GM12878 (cell line): Measurements from ENCODE around the gene CHCHD3. TPM values are rescaled to one million over a fixed set of nuclear protein-coding genes. Genes with fewer than 3 reads are reported as not detected.

Source experiments
- ATAC-seq: fragments of 200-7000 bp; cut with Tn5 transposase; 3 replicates; pipeline ENCODE4 v1.9.1; 2020; ENCODE audit warnings: mild to moderate bottlenecking, moderate library complexity
- BruUV-seq: library from RNA; stranded (reverse); fragments of 400-500 nt; replicated peaks from 2 replicates; lab custom pipeline; 2021; lab: Mats Ljungman, UMichigan
- CTCF ChIA-PET: fragments of 300-600 bp; sonication (Branson Sonifier 250); formaldehyde crosslinking; extraction: SDS; loops from one replicate; lab custom pipeline; 2021; ENCODE audit warnings: inconsistent platforms; lab: Yijun Ruan, JAX
- POLR2A ChIA-PET: fragments of 350-600 bp; formaldehyde crosslinking; extraction: SDS; loops from one replicate; lab custom pipeline; 2021; ENCODE audit warnings: inconsistent platforms; lab: Charles Lee
- RAD21 ChIA-PET: fragments of 300-600 bp; sonication (Branson Sonifier 250); formaldehyde crosslinking; loops from one replicate; lab custom pipeline; 2023; ENCODE audit warnings: antibody characterized with exemption; ENCODE audit not compliant: unreplicated experiment; lab: Charles Lee
- SMC1A ChIA-PET: fragments of 300-600 bp; sonication (Branson Sonifier 250); formaldehyde crosslinking; loops from one replicate; lab custom pipeline; 2023; ENCODE audit not compliant: unreplicated experiment, uncharacterized antibody; lab: Charles Lee
- DNase-seq: peaks from one replicate; pipeline ENCODE4 v3.0.0-alpha.2; 2011; ENCODE audit warnings: low read depth, low spot score
- FAIRE-seq: peaks from 3 replicates; lab custom pipeline; 2011; peaks lifted over from hg19 to GRCh38; lab: Jason Lieb, UNC
- H2AFZ ChIP-seq: 2 replicates; pipeline ENCODE4 v1.6.0; 2011; ENCODE audit warnings: low read depth, low read length, control low read depth; ENCODE audit not compliant: control insufficient read depth
- H3K27ac ChIP-seq: 2 replicates; pipeline ENCODE4 v1.5.1; 2011; ENCODE audit warnings: control low read depth; ENCODE audit not compliant: control insufficient read depth, insufficient read depth
- H3K27me3 ChIP-seq, 2 experiments: replicated peaks in 1 of 2; 2 replicates each; pipeline versions ENCODE4 v1.6.0 to v1.6.1; 2011; ENCODE audit warnings: low read length in 1 of 2; ENCODE audit not compliant: control insufficient read depth in 2 of 2, insufficient read depth in 2 of 2
- H3K36me3 ChIP-seq, 2 experiments: 2 replicates each; pipeline ENCODE4 v1.5.1; 2011; ENCODE audit warnings: low read length in 1 of 2; ENCODE audit not compliant: control insufficient read depth in 2 of 2, insufficient read depth in 2 of 2
- H3K4me1 ChIP-seq: 2 replicates; pipeline ENCODE4 v1.6.1; 2011; ENCODE audit warnings: mild to moderate bottlenecking, low read length, moderate library complexity, mixed read lengths; ENCODE audit not compliant: control insufficient read depth, insufficient read depth
- H3K4me2 ChIP-seq: 2 replicates; pipeline ENCODE4 v1.6.0; 2011; ENCODE audit warnings: control low read depth; ENCODE audit not compliant: control insufficient read depth, insufficient read depth
- H3K4me3 ChIP-seq: fragments of 200-600 bp; sonication (generic); 2 replicates; pipeline ENCODE4 v1.5.1; 2016
- H3K79me2 ChIP-seq: 2 replicates; pipeline ENCODE4 v1.6.0; 2011; ENCODE audit warnings: low read length; ENCODE audit not compliant: control insufficient read depth, insufficient read depth
- H3K9ac ChIP-seq: 2 replicates; pipeline ENCODE4 v1.8.0; 2011; ENCODE audit warnings: low read length, control low read depth, mixed read lengths; ENCODE audit not compliant: control insufficient read depth, insufficient read depth
- H3K9me3 ChIP-seq: replicated peaks from 3 replicates; pipeline ENCODE4 v1.5.1; 2011; ENCODE audit warnings: mild to moderate bottlenecking, low read length; ENCODE audit not compliant: control insufficient read depth, insufficient read depth
- H4K20me1 ChIP-seq: 2 replicates; pipeline ENCODE4 v1.6.0; 2011; ENCODE audit not compliant: control insufficient read depth, insufficient read depth
- CBX5 ChIP-seq: sonication (generic); IDR thresholded peaks from 2 replicates; pipeline ENCODE4 v1.6.1; 2016; ENCODE audit warnings: low read depth, moderate library complexity, mild to moderate bottlenecking, inconsistent platforms
- CEBPZ ChIP-seq: fragments of 150-350 bp; IDR thresholded peaks from 2 replicates; pipeline ENCODE4 v1.6.1; 2016; ENCODE audit warnings: low read depth, low read length
- EZH2 ChIP-seq: IDR thresholded peaks from 2 replicates; pipeline ENCODE4 v1.6.1; 2012; ENCODE audit warnings: low read depth, mild to moderate bottlenecking, control low read depth, inconsistent platforms, low read length, borderline replicate concordance; ENCODE audit not compliant: control insufficient read depth
- FOXM1 ChIP-seq: IDR thresholded peaks from 2 replicates; pipeline ENCODE4 v1.6.1; 2012; ENCODE audit warnings: low read depth, mild to moderate bottlenecking, inconsistent platforms, low read length, moderate library complexity
- IKZF1 ChIP-seq: fragments of 450-650 bp; conservative IDR thresholded peaks from 2 replicates; pipeline ENCODE4 v1.6.1; 2017; ENCODE audit warnings: antibody characterized with exemption, mild to moderate bottlenecking
- MEF2B ChIP-seq: fragments of 450-650 bp; IDR thresholded peaks from 2 replicates; pipeline ENCODE4 v1.6.1; 2018; ENCODE audit warnings: mild to moderate bottlenecking, moderate library complexity; ENCODE audit not compliant: partially characterized antibody, poor library complexity, severe bottlenecking
- MTA2 ChIP-seq: fragments of 450-650 bp; IDR thresholded peaks from 2 replicates; pipeline ENCODE4 v1.6.1; 2016; ENCODE audit warnings: low read depth, mild to moderate bottlenecking, moderate library complexity
- RB1 ChIP-seq: fragments of 450-650 bp; formaldehyde crosslinking; IDR thresholded peaks from 2 replicates; pipeline ENCODE4 v1.6.1; 2017; ENCODE audit warnings: mild to moderate bottlenecking, borderline replicate concordance
- SMAD5 ChIP-seq: IDR thresholded peaks from 2 replicates; pipeline ENCODE4 v1.6.1; 2016; ENCODE audit warnings: antibody characterized with exemption, low read depth
- SPI1 ChIP-seq: IDR thresholded peaks from 2 replicates; pipeline ENCODE4 v1.6.1; 2011; ENCODE audit warnings: low read depth, mild to moderate bottlenecking, low read length, moderate library complexity, borderline replicate concordance; ENCODE audit not compliant: insufficient read depth
- ZNF384 ChIP-seq: IDR thresholded peaks from 2 replicates; pipeline ENCODE4 v1.6.1; 2012; ENCODE audit warnings: low read depth, mild to moderate bottlenecking, low read length, improper control_type of control experiment, borderline replicate concordance
- ZZZ3 ChIP-seq: IDR thresholded peaks from 2 replicates; pipeline ENCODE4 v1.6.1; 2011; ENCODE audit warnings: low read depth; ENCODE audit not compliant: control insufficient read depth, insufficient read length
- WGBS: methylation state at CpG from one replicate; pipeline ENCODE4 v1.1.6; 2016; ENCODE audit warnings: low lambda C conversion rate; ENCODE audit not compliant: insufficient replicate concordance, insufficient coverage; ENCODE audit errors: missing lambda C conversion rate; 5-methylcytosine and 5-hydroxymethylcytosine counted together
- in situ Hi-C: fragments of 300-500 bp; cut with MboI; formaldehyde crosslinking; loops from 9 replicates; pipeline ENCODE4 v1.14.3; 2018; ENCODE audit warnings: mixed read lengths
- intact Hi-C: fragments of 100-400 bp; cut with micrococcal nuclease; formaldehyde crosslinking; loops from one replicate; pipeline ENCODE4 v1.14.2; 2022; ENCODE audit not compliant: unreplicated experiment
- polyA plus RNA-seq, 11 experiments: library from polyadenylated mRNA; depleted of rRNA in 4 of 11; unstranded in 6 of 11; stranded (reverse) in 5 of 11; fragments of >200 nt; fragmentation: Nextera tagmentation in 4 of 11; fragmentation: Illumina TruSeq in 1 of 11; extraction: Ambion mirVana in 4 of 11; extraction: Trizol in 1 of 11; gene quantifications; 1 replicate in 1 of 11; 2 replicates in 10 of 11; pipeline versions ENCODE4 v1.2.1 to v1.2.3, GENCODE V29; 2011 to 2016; ENCODE audit warnings: inconsistent platforms in 2 of 11, missing spikeins in 2 of 11, low read depth in 1 of 11
- total RNA-seq, 4 experiments: library from RNA; depleted of rRNA in 3 of 4; stranded (reverse); fragments of >200 nt in 3 of 4; fragmentation: Illumina TruSeq in 1 of 4; extraction: Trizol in 1 of 4; gene quantifications; 2 replicates each; pipeline versions ENCODE4 v1.2.1 to v1.2.3, GENCODE V29; 2013 to 2021
- TF ChIP-seq, protein P1 (sequence below): IDR thresholded peaks from 2 replicates; pipeline ENCODE4 v1.6.1; 2012; ENCODE audit warnings: low read depth, low read length, improper control_type of control experiment

Gene CHCHD3
- total and polyA plus RNA-seq, 10 of the 15 experiments (the other 5 are each of a cell fraction or from before 2014, with no cell fraction given) = 38.3 to 178 (median 96.2) TPM

DNA sequence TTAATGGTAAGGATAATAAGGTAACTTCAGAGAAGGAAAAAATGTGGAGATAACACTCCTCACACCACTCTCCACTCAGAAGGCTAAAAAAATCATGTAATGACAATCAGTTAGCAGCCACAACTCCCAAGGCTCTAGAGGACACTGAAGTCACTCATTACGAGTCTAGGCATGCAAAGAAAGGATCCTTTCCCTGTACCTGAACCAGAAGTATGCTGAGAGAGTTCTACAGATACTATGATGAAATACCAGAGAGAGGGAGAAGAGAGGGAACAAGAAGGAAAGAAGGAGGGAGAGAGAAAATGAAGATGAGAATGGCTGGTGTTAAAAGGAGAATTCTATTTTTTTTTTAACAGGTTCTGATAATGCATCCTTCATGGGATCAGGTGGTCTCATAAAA is 281.4 kb downstream of the CHCHD3 start:
- no peaks in the 10 kb centered on the region for H3K4me1 ChIP-seq
- no peak overlapping the region for H3K4me3 ChIP-seq
- ATAC-seq (no peak; the same call in 2 of the 3 replicates), DNase-seq (no peak), FAIRE-seq (no peak)
- H4K20me1 ChIP-seq = no peaks in the 10 kb centered on the region
- H3K27me3 ChIP-seq = no peaks in the 10 kb centered on the region
- BruUV-seq = no TSS peak
- no peak overlapping the region for H3K9ac ChIP-seq
- ChIA-PET RAD21 (no interaction called here), CTCF (interaction anchor here (1.2 kb wide), 1 partner anchor 11 kb away, joined by 3 read pairs; no protein-coding TSS in a partner anchor), POLR2A (no interaction called here), SMC1A (interaction anchor here (0.7 to 1.4 kb wide), 7 partner anchors 8 to 69 kb away, joined by 3 to 8 read pairs (median 3); no protein-coding TSS in a partner anchor)
- H3K9me3 ChIP-seq = no peaks in the 10 kb centered on the region
- H2AFZ ChIP-seq = no peak overlapping the region
- H3K4me2 ChIP-seq = no peak overlapping the region
- no peaks in the 10 kb centered on the region for H3K36me3 ChIP-seq
- no peaks in the 10 kb centered on the region for H3K79me2 ChIP-seq
- intact Hi-C loops = no loop called here
- TF ChIP-seq CBX5 (no peak), MEF2B (peak; percentile 13), SMAD5 (no peak)
- WGBS = 0% methylated on average over 1 of the region's 1 CpG
- in situ Hi-C loops = no loop called here
- no peak overlapping the region for H3K27ac ChIP-seq

- BruUV-seq = no TSS peak
- Histone ChIP-seq H3K27ac (no peak overlapping the region), H4K20me1 (no peaks in the 10 kb centered on the region), H3K79me2 (no peaks in the 10 kb centered on the region), H3K4me1 (no peaks in the 10 kb centered on the region), H3K9me3 (no peaks in the 10 kb centered on the region), H3K4me2 (no peak overlapping the region), H3K27me3 (no peaks in the 10 kb centered on the region), H3K36me3 (no peaks in the 10 kb centered on the region), H3K4me3 (no peak overlapping the region), H3K9ac (no peak overlapping the region), H2AFZ (no peak overlapping the region)
- ChIA-PET POLR2A (no interaction called here), RAD21 (no interaction called here), SMC1A (no interaction called here), CTCF (interaction anchor here (0.7 kb wide), 1 partner anchor 1914 kb away, joined by 6 read pairs; no protein-coding TSS in a partner anchor)
- ATAC-seq (no peak), DNase-seq (no peak), FAIRE-seq (no peak)
- intact Hi-C loops (no loop called here), in situ Hi-C loops (no loop called here)
- TF ChIP-seq MTA2 (no peak), ZZZ3 (no peak), CEBPZ (no peak), RB1 (no peak), ZNF384 (no peak), FOXM1 (no peak), SPI1 (no peak), EZH2 (no peak), IKZF1 (no peak)
- TF ChIP-seq, protein P1, sequence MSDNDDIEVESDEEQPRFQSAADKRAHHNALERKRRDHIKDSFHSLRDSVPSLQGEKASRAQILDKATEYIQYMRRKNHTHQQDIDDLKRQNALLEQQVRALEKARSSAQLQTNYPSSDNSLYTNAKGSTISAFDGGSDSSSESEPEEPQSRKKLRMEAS = no peak
Observed at GRCh38 chr7:132799081-132799413, 282.8 kb downstream of the CHCHD3 start.
